ENCODE data around the gene PGLYRP3.
"Not testable (repeated sequence)": the region's sequence is repeated elsewhere in the genome, so short reads cannot be mapped to it uniquely, and the experiment has no call there.

Gene PGLYRP3

DNA sequence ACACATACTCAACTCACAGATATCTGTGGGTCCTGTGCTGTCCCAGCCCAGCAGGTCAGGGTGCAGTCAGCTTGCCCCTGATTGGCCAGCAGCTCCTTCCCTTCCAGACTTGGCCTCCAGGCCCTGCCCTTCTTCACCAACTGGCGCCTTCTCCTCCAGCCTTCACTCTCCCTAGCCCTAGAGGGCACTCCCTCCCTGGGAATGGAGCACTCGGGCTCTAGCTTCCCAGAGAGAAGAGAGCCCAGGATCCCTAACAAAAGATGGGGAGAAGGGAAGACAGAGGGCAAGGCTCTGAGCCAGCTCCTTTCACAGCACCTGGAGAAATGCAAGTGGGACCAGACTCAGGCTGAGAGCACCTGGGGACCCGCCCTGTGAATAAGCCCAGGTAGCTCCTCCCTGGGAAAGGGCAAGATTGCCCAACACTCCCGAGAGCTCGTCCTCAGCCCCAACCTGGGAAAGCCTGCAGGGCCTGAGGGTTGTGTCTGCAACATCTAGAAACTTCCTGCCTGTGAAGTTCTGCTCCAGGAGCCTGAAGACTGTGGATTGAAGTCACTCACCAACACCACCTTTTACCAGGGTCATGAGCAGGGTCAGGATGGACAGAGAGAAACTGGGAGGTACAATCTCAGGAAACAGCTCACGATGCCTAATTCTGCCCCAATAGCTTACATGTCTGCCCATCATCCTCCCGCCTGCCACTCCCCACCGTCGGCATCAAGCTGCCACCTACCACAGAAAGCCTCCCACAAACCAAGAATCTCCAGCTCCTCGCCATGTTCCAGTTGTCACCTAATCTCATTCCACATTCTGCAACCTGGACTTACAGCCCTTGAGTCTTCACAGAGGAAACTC is 36.0 kb upstream of the PGLYRP3 start, which contains the start of gene PGLYRP4:
Gene PGLYRP4 (minus strand): TSS at position 331 of the 852 bp plus-strand sequence. CDS start 909 bp downstream, outside the sequence.
- Histone ChIP-seq H3K4me1 (no peaks in the 10 kb centered on the region), H3K27ac (no peak within 1 kb of the TSS), H3K79me2 (no peaks in the 10 kb centered on the region), H3K27me3 (ENCODE audit: control insufficient read depth, insufficient read depth, low read length) (no peaks in the 10 kb centered on the region), H3K9ac (no peak within 1 kb of the TSS), H3K4me3 (ENCODE audit: low read depth, low read length) (no peak within 1 kb of the TSS), H2AFZ (no peak within 1 kb of the TSS), H3K9me3 (ENCODE audit: control insufficient read depth, low read length) (no peaks in the 10 kb centered on the region), H3K36me3 (ENCODE audit: control insufficient read depth, insufficient read depth, low read length) (no peaks in the 10 kb centered on the region), H3K4me2 (ENCODE audit: low read length) (no peak within 1 kb of the TSS)
- TF ChIP-seq, protein P1, sequence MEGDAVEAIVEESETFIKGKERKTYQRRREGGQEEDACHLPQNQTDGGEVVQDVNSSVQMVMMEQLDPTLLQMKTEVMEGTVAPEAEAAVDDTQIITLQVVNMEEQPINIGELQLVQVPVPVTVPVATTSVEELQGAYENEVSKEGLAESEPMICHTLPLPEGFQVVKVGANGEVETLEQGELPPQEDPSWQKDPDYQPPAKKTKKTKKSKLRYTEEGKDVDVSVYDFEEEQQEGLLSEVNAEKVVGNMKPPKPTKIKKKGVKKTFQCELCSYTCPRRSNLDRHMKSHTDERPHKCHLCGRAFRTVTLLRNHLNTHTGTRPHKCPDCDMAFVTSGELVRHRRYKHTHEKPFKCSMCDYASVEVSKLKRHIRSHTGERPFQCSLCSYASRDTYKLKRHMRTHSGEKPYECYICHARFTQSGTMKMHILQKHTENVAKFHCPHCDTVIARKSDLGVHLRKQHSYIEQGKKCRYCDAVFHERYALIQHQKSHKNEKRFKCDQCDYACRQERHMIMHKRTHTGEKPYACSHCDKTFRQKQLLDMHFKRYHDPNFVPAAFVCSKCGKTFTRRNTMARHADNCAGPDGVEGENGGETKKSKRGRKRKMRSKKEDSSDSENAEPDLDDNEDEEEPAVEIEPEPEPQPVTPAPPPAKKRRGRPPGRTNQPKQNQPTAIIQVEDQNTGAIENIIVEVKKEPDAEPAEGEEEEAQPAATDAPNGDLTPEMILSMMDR (IDR thresholded peaks at IDR 0.05), result no peak

DNA sequence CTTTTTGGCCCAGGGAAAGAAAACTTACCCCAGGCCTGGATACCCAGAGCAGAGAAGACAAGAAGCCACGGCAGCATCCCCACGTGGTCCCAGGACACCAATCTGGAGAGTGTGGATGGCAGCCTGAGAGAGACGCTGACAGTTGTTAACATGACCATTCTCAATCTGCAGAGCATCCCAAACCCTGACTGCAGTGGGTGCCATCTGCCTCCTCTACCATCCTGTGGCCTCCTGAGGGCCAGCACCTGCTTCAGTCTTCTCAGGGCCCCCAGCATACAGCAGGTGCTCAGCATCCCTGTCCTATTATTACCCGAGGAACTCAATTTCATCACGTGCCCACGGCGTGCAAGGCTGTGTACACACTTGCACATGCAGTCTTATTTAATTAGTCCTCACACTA is 35.1 kb upstream of the PGLYRP3 start:
- Histone ChIP-seq H3K4me1 (no peaks in the 10 kb centered on the region), H3K27ac (no peak overlapping the region), H3K36me3 (ENCODE audit: control insufficient read depth, insufficient read depth, low read length) (no peaks in the 10 kb centered on the region), H3K9me3 (ENCODE audit: control insufficient read depth, low read length) (no peaks in the 10 kb centered on the region), H3K79me2 (no peaks in the 10 kb centered on the region), H3K9ac (no peak overlapping the region), H3K4me2 (ENCODE audit: low read length) (no peak overlapping the region), H3K27me3 (ENCODE audit: control insufficient read depth, insufficient read depth, low read length) (no peaks in the 10 kb centered on the region), H2AFZ (no peak overlapping the region), H3K4me3 (ENCODE audit: low read depth, low read length) (no peak overlapping the region)
- TF ChIP-seq, protein P1 (IDR thresholded peaks at IDR 0.05), result no peak

DNA sequence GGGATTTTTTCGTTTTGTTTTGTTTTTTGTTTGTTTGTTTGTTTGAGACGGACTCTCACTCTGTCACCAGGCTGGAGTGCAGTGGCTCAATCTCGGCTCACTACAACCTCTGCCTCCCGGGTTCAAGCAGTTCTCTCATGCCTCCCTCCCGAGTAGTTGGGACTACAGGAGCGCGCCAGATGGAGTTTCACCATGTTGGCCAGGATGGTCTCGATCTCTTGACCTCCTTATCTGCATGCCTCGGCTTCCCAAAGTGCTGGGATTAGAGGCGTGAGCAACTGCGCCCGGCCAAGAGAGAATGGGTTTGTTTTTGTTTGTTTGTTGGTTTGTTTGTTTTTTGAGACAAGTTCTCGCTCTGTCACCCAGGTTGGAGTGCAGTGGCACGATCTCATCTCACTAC is 34.3 kb upstream of the PGLYRP3 start:
- H3K79me2 ChIP-seq; H3K4me3 ChIP-seq (ENCODE audit: low read depth, low read length); H3K27ac ChIP-seq; H3K4me2 ChIP-seq (ENCODE audit: low read length); H2AFZ ChIP-seq; H3K9ac ChIP-seq; H3K27me3 ChIP-seq (ENCODE audit: control insufficient read depth, insufficient read depth, low read length); H3K9me3 ChIP-seq (ENCODE audit: control insufficient read depth, low read length); H3K4me1 ChIP-seq; H3K36me3 ChIP-seq (ENCODE audit: control insufficient read depth, insufficient read depth, low read length): not testable (repeated sequence)

DNA sequence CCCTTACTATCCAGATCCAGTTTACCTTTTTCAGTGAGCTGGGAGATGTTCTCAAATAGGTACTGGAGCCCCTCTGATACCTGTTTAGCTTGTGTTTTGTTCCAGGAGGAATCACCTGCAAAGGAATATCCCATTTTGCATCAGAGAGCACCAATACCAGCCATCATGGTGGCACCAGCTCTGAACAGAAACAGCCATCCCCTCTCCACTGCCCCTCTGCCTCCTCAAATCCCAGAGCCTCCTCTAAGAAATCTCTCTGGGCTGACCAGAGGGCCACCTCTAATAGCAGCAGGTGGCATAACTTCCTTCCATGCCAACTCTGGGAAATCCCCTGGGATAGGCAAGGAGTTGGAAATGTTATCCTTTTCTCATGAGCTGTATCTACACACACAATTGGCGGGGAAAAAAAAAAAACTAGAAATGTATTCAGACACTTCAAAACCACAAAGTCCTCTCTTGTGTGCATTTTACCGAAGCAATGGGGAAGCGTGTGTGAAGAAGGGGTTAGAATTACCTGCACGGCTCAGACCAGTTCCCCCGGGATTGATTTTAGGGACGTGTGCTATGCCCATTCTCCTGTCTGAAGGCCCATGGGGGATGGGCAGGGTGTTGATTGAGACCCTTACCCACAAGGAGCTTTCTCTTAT is 33.4 kb upstream of the PGLYRP3 start:
- no peaks in the 10 kb centered on the region for H3K9me3 ChIP-seq (ENCODE audit: control insufficient read depth, low read length)
- no peaks in the 10 kb centered on the region for H3K27me3 ChIP-seq (ENCODE audit: control insufficient read depth, insufficient read depth, low read length)
- no peak overlapping the region for H3K27ac ChIP-seq
- no peak overlapping the region for H3K9ac ChIP-seq
- H3K4me3 ChIP-seq (ENCODE audit: low read depth, low read length), result no peak overlapping the region
- H3K79me2 ChIP-seq, result no peaks in the 10 kb centered on the region
- H3K4me1 ChIP-seq, result no peaks in the 10 kb centered on the region
- no peaks in the 10 kb centered on the region for H3K36me3 ChIP-seq (ENCODE audit: control insufficient read depth, insufficient read depth, low read length)
- H2AFZ ChIP-seq, result no peak overlapping the region
- H3K4me2 ChIP-seq (ENCODE audit: low read length), result no peak overlapping the region
- TF ChIP-seq, protein P1 (IDR thresholded peaks at IDR 0.05), result no peak

DNA sequence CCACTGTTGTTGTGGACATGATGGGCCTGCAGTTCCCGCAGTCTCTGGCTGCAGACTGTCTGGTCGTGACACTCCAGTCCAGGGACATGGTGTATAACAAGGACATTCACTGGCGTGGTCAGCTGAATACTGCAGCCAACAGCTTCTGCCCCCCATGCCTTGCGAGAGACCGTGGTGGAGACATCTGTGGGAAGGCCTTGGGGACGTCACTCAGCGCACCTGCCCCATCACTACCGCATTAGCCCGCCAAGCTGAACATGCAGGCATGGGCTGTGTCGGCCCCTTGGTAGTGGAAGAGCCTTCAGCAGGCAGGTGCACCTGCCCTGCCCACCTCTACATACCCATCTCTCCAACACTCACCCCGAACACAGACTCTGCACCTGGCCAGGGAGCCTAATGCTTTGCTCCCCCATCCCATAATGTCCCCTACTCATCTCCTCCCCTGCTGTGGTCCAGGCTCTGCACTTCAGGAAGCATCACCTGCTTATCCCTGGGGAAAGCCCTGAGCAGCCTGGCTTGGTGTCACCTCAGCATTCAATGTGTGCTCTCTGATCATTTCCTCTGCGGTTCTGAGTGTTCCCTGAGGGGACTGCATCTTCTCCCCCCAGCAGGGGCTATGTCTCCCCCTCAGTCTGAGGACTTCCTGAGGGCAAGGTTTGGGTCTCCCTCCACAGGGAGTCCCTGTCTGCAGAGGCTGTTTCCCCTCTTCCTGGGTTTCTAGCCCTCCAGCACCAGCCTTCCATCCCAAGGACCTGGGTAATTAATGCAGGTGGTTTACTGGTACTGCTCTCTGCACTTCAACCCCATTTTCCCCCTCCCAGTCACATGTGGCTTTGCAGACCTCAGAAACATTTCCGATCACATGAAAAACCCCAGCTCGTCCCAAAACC is 32.7 kb upstream of the PGLYRP3 start:
- Histone ChIP-seq H3K9ac (no peak overlapping the region), H3K27me3 (ENCODE audit: control insufficient read depth, insufficient read depth, low read length) (no peaks in the 10 kb centered on the region), H3K4me3 (ENCODE audit: low read depth, low read length) (no peak overlapping the region), H2AFZ (no peak overlapping the region), H3K79me2 (no peaks in the 10 kb centered on the region), H3K27ac (no peak overlapping the region), H3K36me3 (ENCODE audit: control insufficient read depth, insufficient read depth, low read length) (no peaks in the 10 kb centered on the region), H3K9me3 (ENCODE audit: control insufficient read depth, low read length) (no peaks in the 10 kb centered on the region), H3K4me2 (ENCODE audit: low read length) (no peak overlapping the region), H3K4me1 (no peaks in the 10 kb centered on the region)
- TF ChIP-seq, protein P1 (IDR thresholded peaks at IDR 0.05), result no peak

Data from parathyroid adenoma (tissue), 2 donors.